GM19035 (cell line): ENCODE results near the gene RAD51.

Experiments
- ATAC-seq: cut with Tn5 transposase; IDR thresholded peaks from one replicate; pipeline ENCODE4 v1.9.1; 2021; ENCODE audit not compliant: unreplicated experiment

Gene RAD51

DNA sequence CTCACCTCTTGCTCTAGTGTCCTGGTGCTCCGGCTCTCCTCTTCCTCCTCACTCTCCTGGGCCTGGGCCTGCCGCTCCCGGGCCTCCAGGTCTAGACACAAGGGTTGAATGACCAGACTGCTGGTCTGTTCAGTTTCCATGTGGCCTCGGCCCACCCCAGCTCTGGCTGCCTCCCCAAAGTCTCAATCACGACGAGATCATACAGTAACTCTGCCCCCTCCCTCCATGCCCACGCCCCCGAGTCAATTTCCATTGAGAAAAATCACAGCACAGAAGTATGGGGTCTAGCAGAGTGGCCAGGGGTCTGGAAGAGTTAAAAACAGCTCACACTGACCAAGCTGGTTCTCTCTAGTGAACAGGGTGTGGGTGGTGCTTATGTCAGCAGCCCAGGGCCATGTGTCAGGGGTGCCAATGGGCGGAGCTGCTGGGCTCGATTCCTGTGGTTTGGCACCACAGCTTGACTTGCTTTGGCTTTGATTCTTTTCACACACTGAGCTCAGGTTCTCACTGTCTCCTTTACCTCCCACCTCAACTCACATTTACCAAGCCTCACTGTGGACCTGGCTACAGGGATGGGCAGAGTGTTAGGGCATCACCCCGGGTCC lies 81.7 kb downstream of the RAD51 start:
- no peak for ATAC-seq
